ENCODE measurements around the gene PER2.

The PER2 gene

GRCh38 chr2:238264072-238264460, 24.3 kb downstream of the PER2 start:
- no peak for TF ChIP-seq TAF1 (IDR thresholded peaks at IDR 0.05; ENCODE audit: borderline replicate concordance, insufficient read depth, low read length)
- no peak for TF ChIP-seq SIN3A (IDR thresholded peaks at IDR 0.05; ENCODE audit: borderline replicate concordance, insufficient read depth, low read length)
- TF ChIP-seq REST (IDR thresholded peaks at IDR 0.05; ENCODE audit: insufficient read depth in 1 of 2, low read depth in 2 of 2, low read length in 2 of 2), result no peak
- no peak for TF ChIP-seq POLR2AphosphoS5 (IDR thresholded peaks at IDR 0.05; ENCODE audit: low read depth, low read length)
- no peak for TF ChIP-seq FOXP2 (optimal IDR thresholded peaks at IDR 0.05; ENCODE audit: borderline replicate concordance, extremely low read depth, extremely low read length, insufficient read depth)

GRCh38 chr2:238263204-238264071, 25.0 kb downstream of the PER2 start:
- TF ChIP-seq TAF1 (IDR thresholded peaks at IDR 0.05; ENCODE audit: borderline replicate concordance, insufficient read depth, low read length) (no peak), SIN3A (IDR thresholded peaks at IDR 0.05; ENCODE audit: borderline replicate concordance, insufficient read depth, low read length) (no peak), POLR2AphosphoS5 (IDR thresholded peaks at IDR 0.05; ENCODE audit: low read depth, low read length) (no peak)

DNA sequence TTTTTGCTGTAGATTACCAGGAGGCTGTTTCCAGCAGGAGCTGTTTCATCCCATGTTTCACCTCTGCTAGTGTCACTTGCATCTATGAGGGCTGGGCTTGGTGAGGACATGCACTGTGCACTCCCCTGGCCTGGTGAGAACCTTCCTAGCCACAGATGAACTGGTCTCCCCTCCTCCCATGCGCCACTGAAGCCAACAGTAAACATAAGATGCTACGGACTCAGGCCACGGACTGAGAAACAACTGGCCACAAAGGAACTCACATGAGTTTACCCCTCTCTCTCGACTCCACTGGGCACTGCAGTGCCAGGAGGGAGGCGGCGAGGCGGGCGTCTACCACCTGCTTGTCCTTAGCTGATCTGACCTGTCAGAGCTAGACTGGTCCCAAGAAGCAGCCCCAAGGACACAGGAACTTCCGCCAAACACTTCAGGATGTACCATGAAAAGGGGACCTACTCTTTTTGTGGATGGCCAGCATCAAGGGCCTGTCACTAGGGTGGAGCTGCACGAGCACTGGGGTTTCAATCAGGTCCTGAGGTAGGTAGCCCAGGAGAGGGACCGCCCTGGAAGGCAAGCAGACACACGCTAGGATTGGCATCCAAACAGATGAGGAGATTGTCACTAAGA, 25.8 kb downstream of the PER2 start:
- TF ChIP-seq REST (IDR thresholded peaks at IDR 0.05; ENCODE audit: insufficient read depth in 1 of 2, low read depth in 2 of 2, low read length in 2 of 2) (no peak), SIN3A (IDR thresholded peaks at IDR 0.05; ENCODE audit: borderline replicate concordance, insufficient read depth, low read length) (no peak), TAF1 (IDR thresholded peaks at IDR 0.05; ENCODE audit: borderline replicate concordance, insufficient read depth, low read length) (no peak), POLR2AphosphoS5 (IDR thresholded peaks at IDR 0.05; ENCODE audit: low read depth, low read length) (no peak), FOXP2 (optimal IDR thresholded peaks at IDR 0.05; ENCODE audit: borderline replicate concordance, extremely low read depth, extremely low read length, insufficient read depth) (no peak)

GRCh38 chr2:238261718-238262375, 26.6 kb downstream of the PER2 start:
- no peak for TF ChIP-seq SIN3A (IDR thresholded peaks at IDR 0.05; ENCODE audit: borderline replicate concordance, insufficient read depth, low read length)
- no peak for TF ChIP-seq REST (IDR thresholded peaks at IDR 0.05; ENCODE audit: insufficient read depth in 1 of 2, low read depth in 2 of 2, low read length in 2 of 2)
- no peak for TF ChIP-seq FOXP2 (optimal IDR thresholded peaks at IDR 0.05; ENCODE audit: borderline replicate concordance, extremely low read depth, extremely low read length, insufficient read depth)
- no peak for TF ChIP-seq POLR2AphosphoS5 (IDR thresholded peaks at IDR 0.05; ENCODE audit: low read depth, low read length)
- TF ChIP-seq TAF1 (IDR thresholded peaks at IDR 0.05; ENCODE audit: borderline replicate concordance, insufficient read depth, low read length), result no peak

DNA sequence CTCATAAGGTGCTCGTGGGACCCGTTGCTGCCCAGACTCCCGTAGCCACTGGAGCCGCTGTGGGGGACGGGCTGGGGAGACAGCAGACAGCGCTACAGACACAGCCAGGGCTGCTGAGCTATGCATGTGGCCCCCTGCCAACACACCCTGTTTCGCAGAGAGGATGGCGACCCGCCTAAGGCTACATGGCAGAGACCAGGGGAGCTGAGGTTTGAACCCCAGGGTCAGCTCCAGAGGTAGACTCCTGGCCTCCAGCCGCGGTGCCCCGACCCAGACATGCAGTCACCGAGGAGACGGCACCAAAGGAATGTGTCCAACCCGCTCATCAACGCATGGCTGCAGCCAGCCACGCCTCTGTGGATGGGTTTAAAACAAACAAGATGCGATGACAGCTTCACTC, 27.5 kb downstream of the PER2 start:
- TF ChIP-seq FOXP2 (optimal IDR thresholded peaks at IDR 0.05; ENCODE audit: borderline replicate concordance, extremely low read depth, extremely low read length, insufficient read depth) (no peak), POLR2AphosphoS5 (IDR thresholded peaks at IDR 0.05; ENCODE audit: low read depth, low read length) (no peak), SIN3A (IDR thresholded peaks at IDR 0.05; ENCODE audit: borderline replicate concordance, insufficient read depth, low read length) (no peak), TAF1 (IDR thresholded peaks at IDR 0.05; ENCODE audit: borderline replicate concordance, insufficient read depth, low read length) (no peak), REST (IDR thresholded peaks at IDR 0.05; ENCODE audit: insufficient read depth in 1 of 2, low read depth in 2 of 2, low read length in 2 of 2) (no peak)
